Liver (tissue), 9 donors: ENCODE results near the gene PRG3. TPM values are rescaled to one million over a fixed set of nuclear protein-coding genes. Genes with fewer than 3 reads are reported as not detected.

ENCODE experiments used
- DNase-seq: peaks from one replicate; pipeline ENCODE4 v3.0.0-alpha.2; 2017; ENCODE audit warnings: low spot score
- H3K27ac ChIP-seq, 2 donors: one replicate each; pipeline ENCODE4 v1.7.0; 2013; ENCODE audit warnings: inconsistent platforms in 2 of 2, low read length in 2 of 2, control low read depth in 1 of 2, low read depth in 1 of 2, mild to moderate bottlenecking in 1 of 2
- H3K27me3 ChIP-seq, 4 donors: one replicate each; pipeline versions ENCODE4 v1.6.1 to v1.7.0; 2013; ENCODE audit warnings: low read length in 3 of 4, inconsistent platforms in 1 of 4, mild to moderate bottlenecking in 1 of 4, moderate library complexity in 1 of 4; ENCODE audit not compliant: control insufficient read depth in 4 of 4, insufficient read depth in 4 of 4
- H3K36me3 ChIP-seq, 4 donors: one replicate each; pipeline versions ENCODE4 v1.6.1 to v1.7.0; 2013; ENCODE audit warnings: low read length in 3 of 4, mild to moderate bottlenecking in 3 of 4, low read depth in 1 of 4, moderate library complexity in 1 of 4; ENCODE audit not compliant: control insufficient read depth in 4 of 4, insufficient read depth in 3 of 4
- H3K4me1 ChIP-seq, 4 donors: one replicate each; pipeline versions ENCODE4 v1.6.1 to v1.7.0; 2013; ENCODE audit warnings: low read length in 3 of 4, mild to moderate bottlenecking in 3 of 4, moderate library complexity in 1 of 4; ENCODE audit not compliant: control insufficient read depth in 4 of 4, insufficient read depth in 4 of 4
- H3K4me3 ChIP-seq, 3 donors: one replicate each; pipeline versions ENCODE4 v1.6.1 to v1.7.0; 2013; ENCODE audit warnings: low read length in 3 of 3, control low read depth in 1 of 3, low read depth in 1 of 3, mild to moderate bottlenecking in 1 of 3
- H3K9ac ChIP-seq, 2 donors: one replicate each; pipeline ENCODE4 v1.7.0; 2013; ENCODE audit warnings: low read length in 2 of 2, mild to moderate bottlenecking in 2 of 2, moderate library complexity in 2 of 2, control low read depth in 1 of 2, low read depth in 1 of 2
- H3K9me3 ChIP-seq, 4 donors: one replicate each; pipeline versions ENCODE4 v1.6.1 to v1.7.0; 2013; ENCODE audit warnings: low read length in 3 of 4; ENCODE audit not compliant: control insufficient read depth in 4 of 4
- FOXA1 ChIP-seq: IDR thresholded peaks from 2 replicates; pipeline ENCODE4 v1.6.1; 2016; ENCODE audit warnings: antibody characterized with exemption
- FOXA2 ChIP-seq: IDR thresholded peaks from 2 replicates; pipeline ENCODE4 v1.6.1; 2016; ENCODE audit warnings: antibody characterized with exemption
- GABPA ChIP-seq, 2 donors: IDR thresholded peaks in 1 of 2; conservative IDR thresholded peaks in 1 of 2; 2 replicates each; pipeline ENCODE4 v1.6.1; 2016; ENCODE audit warnings: antibody characterized with exemption in 2 of 2, mild to moderate bottlenecking in 1 of 2, moderate library complexity in 1 of 2
- HNF4A ChIP-seq, 2 donors: conservative IDR thresholded peaks; 2 replicates each; pipeline ENCODE4 v1.6.1; 2016; ENCODE audit warnings: antibody characterized with exemption in 2 of 2, mild to moderate bottlenecking in 2 of 2
- HNF4G ChIP-seq: IDR thresholded peaks from 2 replicates; pipeline ENCODE4 v1.6.1; 2016; ENCODE audit warnings: antibody characterized with exemption
- JUND ChIP-seq, 2 donors: IDR thresholded peaks; 2 replicates each; pipeline ENCODE4 v1.6.1; 2016; ENCODE audit warnings: antibody characterized with exemption in 2 of 2
- RAD21 ChIP-seq, 2 donors: IDR thresholded peaks; 2 replicates each; pipeline ENCODE4 v1.6.1; 2016; ENCODE audit warnings: antibody characterized with exemption in 2 of 2, mild to moderate bottlenecking in 2 of 2
- RXRA ChIP-seq, 2 donors: IDR thresholded peaks; 2 replicates each; pipeline ENCODE4 v1.6.1; 2017 to 2018; ENCODE audit warnings: antibody characterized with exemption in 2 of 2, mild to moderate bottlenecking in 1 of 2
- SP1 ChIP-seq: IDR thresholded peaks from 2 replicates; pipeline ENCODE4 v1.6.1; 2018; ENCODE audit warnings: antibody characterized with exemption, mild to moderate bottlenecking
- TAF1 ChIP-seq: conservative IDR thresholded peaks from 2 replicates; pipeline ENCODE4 v1.6.1; 2016; ENCODE audit warnings: antibody characterized with exemption, mild to moderate bottlenecking
- YY1 ChIP-seq: IDR thresholded peaks from 2 replicates; pipeline ENCODE4 v1.6.1; 2016; ENCODE audit warnings: antibody characterized with exemption, mild to moderate bottlenecking
- WGBS: extraction: QIAGEN DNeasy Blood & Tissue Kit; methylation state at CpG from one replicate; pipeline ENCODE4 v1.1.7; 2013; 5-methylcytosine and 5-hydroxymethylcytosine counted together
- polyA plus RNA-seq, 2 donors: library from polyadenylated mRNA; stranded (reverse) in 1 of 2; unstranded in 1 of 2; fragments of 200-250 nt in 1 of 2; fragments of >200 nt in 1 of 2; fragmentation: Nextera tagmentation in 1 of 2; extraction: Ambion mirVana in 1 of 2; gene quantifications; one replicate each; pipeline versions ENCODE4 v1.2.1 to v1.2.3, GENCODE V29; 2013 to 2015
- total RNA-seq, 2 donors: library from RNA; depleted of rRNA; stranded (reverse); fragments of >200 nt; gene quantifications; one replicate each; pipeline ENCODE4 v1.2.3, GENCODE V29; 2014
- TF ChIP-seq, protein P1 (sequence below): IDR thresholded peaks from 2 replicates; pipeline ENCODE4 v1.6.1; 2016; ENCODE audit warnings: antibody characterized with exemption
- TF ChIP-seq, protein P2 (sequence below): fragments of 150-350 bp; IDR thresholded peaks from 2 replicates; pipeline ENCODE4 v1.5.1; 2017; ENCODE audit warnings: improper control_type of control experiment, low read depth, low read length; ENCODE audit not compliant: missing input control
- TF ChIP-seq, protein P3 (sequence below): IDR thresholded peaks from 2 replicates; pipeline ENCODE4 v1.6.1; 2016; ENCODE audit warnings: antibody characterized with exemption
- donor health status: healthy.
- donor health status: healthy.
- donor health status: healthy.
- donor health status: healthy.
- donor health status: healthy.

PRG3 gene
- total and polyA plus RNA-seq, 4 donors = 0.22 to 4.9 TPM; not detected in 2

DNA sequence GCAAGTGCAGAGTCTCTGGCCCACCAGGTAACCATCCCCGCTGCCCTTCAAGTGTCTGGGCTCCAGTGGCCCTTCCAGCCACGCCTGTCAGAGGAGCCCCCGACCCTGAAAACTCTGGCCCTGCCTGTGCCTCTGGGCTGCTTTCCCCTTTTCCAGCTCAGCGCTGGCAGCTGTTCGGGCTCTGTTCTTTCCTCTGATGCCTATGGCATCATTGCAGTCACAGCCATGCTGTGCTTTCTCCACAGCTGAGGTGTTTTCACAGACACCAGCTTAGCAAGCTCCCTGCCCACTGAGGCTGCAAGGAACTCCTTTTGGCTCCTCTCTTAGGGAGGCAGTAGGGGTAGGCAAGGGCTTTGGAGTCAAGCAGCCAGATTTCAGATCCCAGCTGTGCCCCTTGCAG lies 21.6 kb downstream of the PRG3 start:
- WGBS = 94% methylated on average over 5 of the region's 5 CpGs

DNA sequence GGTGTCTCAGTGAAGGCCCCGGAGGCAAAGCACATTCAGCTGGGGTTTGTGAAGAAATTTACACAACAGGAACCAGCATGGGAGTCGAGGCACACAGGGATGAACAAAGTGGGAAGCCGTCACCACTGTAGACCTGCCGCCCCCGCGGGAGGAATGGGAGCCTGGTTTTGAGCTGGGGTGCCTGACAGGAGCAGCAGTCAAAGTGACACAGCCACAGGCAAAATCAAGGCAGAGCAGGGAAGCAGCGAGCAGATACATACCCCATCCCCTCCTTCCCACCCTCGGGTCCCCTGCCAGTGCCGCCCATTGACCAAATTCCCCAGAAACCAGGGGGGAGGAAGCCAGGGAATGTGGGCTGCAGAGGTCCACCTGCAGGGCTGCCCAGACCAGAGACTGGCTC lies 22.0 kb downstream of the PRG3 start:
- no peaks in the 10 kb centered on the region for H3K36me3 ChIP-seq
- no peak overlapping the region for H3K27ac ChIP-seq
- no peak for TF ChIP-seq YY1
- DNase-seq = no peak
- H3K27me3 ChIP-seq = no peaks in the 10 kb centered on the region
- no peaks in the 10 kb centered on the region for H3K9me3 ChIP-seq
- no peak overlapping the region for H3K9ac ChIP-seq
- peaks cover 0 to 9% (median 2%) of the 10 kb centered on the region in 4 donors for H3K4me1 ChIP-seq
- WGBS = 83% methylated on average over 9 of the region's 9 CpGs
- H3K4me3 ChIP-seq = no peak overlapping the region

More for the DNA sequence above, 21.6 kb downstream of the PRG3 start:
- Histone ChIP-seq H3K36me3 (no peaks in the 10 kb centered on the region), H3K27me3 (no peaks in the 10 kb centered on the region), H3K9me3 (no peaks in the 10 kb centered on the region), H3K27ac (no peak overlapping the region), H3K9ac (no peak overlapping the region), H3K4me1 (peaks cover 0 to 9% (median 2%) of the 10 kb centered on the region in 4 donors), H3K4me3 (no peak overlapping the region)
- no peak for DNase-seq
- TF ChIP-seq FOXA1 (no peak), YY1 (no peak), FOXA2 (no peak), HNF4G (no peak), RXRA (IDR thresholded peaks at IDR 0.05) (no peak), TAF1 (no peak), JUND (IDR thresholded peaks at IDR 0.05) (no peak), SP1 (no peak), HNF4A (conservative IDR thresholded peaks at IDR 0.05) (no peak), RAD21 (IDR thresholded peaks at IDR 0.05) (no peak), GABPA (IDR thresholded peaks at IDR 0.05 in 1 of 2, conservative IDR thresholded peaks at IDR 0.05 in 1 of 2) (no peak)

DNA sequence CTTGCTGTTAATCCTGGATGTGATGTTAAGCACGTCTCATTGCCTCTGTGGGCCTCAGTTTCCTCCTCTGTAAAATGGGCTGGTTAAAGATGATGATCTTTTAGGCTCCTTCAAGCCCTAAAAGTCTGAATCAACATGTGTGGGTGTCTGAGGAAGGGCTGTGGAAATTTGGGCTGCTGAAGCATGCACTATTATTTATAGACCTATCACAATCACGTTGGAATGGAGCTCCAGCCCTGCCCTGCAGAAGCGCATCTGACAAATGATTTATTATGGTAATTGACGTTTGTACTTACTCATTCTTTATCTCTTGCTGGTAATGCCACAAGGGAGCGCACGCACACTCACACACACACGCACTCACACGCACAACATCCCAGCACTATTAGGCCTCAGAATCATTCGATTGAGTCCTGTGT lies 22.4 kb downstream of the PRG3 start:
- H3K9me3 ChIP-seq = no peaks in the 10 kb centered on the region
- no peaks in the 10 kb centered on the region for H3K36me3 ChIP-seq
- TF ChIP-seq YY1 = no peak
- TF ChIP-seq FOXA1 = no peak
- H3K27ac ChIP-seq = no peak overlapping the region
- H3K27me3 ChIP-seq = no peaks in the 10 kb centered on the region
- no peak overlapping the region for H3K9ac ChIP-seq
- no peak overlapping the region for H3K4me3 ChIP-seq
- WGBS = 80% methylated on average over 9 of the region's 9 CpGs
- no peak for DNase-seq
- peaks cover 0 to 9% (median 2%) of the 10 kb centered on the region in 4 donors for H3K4me1 ChIP-seq

DNA sequence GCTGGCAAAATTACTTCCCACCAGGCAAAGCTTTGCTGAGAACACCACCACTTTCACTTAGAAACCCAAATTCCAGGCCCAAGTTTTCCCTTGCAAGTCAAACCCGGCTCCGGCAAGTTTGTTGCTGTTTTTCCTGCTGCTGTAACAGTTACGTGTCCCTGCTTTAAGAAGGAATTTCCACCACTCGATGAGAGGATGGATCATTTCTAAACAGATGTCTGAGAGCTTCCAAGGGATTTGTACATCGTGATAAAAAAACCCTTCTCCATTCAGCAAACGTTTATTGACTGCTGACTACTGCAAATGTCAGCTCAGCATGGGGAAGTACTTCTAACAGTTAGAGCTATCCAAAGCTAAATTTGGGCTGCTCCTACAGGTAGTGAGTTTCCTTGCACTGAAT lies 23.1 kb downstream of the PRG3 start:
- H3K36me3 ChIP-seq = no peaks in the 10 kb centered on the region
- H3K9ac ChIP-seq = no peak overlapping the region
- no peak for TF ChIP-seq FOXA1
- TF ChIP-seq, protein P1, sequence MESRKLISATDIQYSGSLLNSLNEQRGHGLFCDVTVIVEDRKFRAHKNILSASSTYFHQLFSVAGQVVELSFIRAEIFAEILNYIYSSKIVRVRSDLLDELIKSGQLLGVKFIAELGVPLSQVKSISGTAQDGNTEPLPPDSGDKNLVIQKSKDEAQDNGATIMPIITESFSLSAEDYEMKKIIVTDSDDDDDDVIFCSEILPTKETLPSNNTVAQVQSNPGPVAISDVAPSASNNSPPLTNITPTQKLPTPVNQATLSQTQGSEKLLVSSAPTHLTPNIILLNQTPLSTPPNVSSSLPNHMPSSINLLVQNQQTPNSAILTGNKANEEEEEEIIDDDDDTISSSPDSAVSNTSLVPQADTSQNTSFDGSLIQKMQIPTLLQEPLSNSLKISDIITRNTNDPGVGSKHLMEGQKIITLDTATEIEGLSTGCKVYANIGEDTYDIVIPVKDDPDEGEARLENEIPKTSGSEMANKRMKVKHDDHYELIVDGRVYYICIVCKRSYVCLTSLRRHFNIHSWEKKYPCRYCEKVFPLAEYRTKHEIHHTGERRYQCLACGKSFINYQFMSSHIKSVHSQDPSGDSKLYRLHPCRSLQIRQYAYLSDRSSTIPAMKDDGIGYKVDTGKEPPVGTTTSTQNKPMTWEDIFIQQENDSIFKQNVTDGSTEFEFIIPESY = no peak
- TF ChIP-seq, protein P2, sequence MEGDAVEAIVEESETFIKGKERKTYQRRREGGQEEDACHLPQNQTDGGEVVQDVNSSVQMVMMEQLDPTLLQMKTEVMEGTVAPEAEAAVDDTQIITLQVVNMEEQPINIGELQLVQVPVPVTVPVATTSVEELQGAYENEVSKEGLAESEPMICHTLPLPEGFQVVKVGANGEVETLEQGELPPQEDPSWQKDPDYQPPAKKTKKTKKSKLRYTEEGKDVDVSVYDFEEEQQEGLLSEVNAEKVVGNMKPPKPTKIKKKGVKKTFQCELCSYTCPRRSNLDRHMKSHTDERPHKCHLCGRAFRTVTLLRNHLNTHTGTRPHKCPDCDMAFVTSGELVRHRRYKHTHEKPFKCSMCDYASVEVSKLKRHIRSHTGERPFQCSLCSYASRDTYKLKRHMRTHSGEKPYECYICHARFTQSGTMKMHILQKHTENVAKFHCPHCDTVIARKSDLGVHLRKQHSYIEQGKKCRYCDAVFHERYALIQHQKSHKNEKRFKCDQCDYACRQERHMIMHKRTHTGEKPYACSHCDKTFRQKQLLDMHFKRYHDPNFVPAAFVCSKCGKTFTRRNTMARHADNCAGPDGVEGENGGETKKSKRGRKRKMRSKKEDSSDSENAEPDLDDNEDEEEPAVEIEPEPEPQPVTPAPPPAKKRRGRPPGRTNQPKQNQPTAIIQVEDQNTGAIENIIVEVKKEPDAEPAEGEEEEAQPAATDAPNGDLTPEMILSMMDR = no peak
- TF ChIP-seq, protein P3, sequence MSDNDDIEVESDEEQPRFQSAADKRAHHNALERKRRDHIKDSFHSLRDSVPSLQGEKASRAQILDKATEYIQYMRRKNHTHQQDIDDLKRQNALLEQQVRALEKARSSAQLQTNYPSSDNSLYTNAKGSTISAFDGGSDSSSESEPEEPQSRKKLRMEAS = no peak
- H3K27me3 ChIP-seq = no peaks in the 10 kb centered on the region
- peaks cover 0 to 9% (median 2%) of the 10 kb centered on the region in 4 donors for H3K4me1 ChIP-seq
- H3K27ac ChIP-seq = no peak overlapping the region
- WGBS = 70% methylated on average over 6 of the region's 6 CpGs
- H3K4me3 ChIP-seq = no peak overlapping the region
- H3K9me3 ChIP-seq = no peaks in the 10 kb centered on the region
- no peak for DNase-seq
